ENCODE measurements around the gene AGAP1. TPM values are rescaled to one million over a fixed set of nuclear protein-coding genes. Genes with fewer than 3 reads are reported as not detected.

The AGAP1 gene
- total and polyA plus RNA-seq, 8 donors: 5.0 to 27.6 (median 17.4) TPM

DNA sequence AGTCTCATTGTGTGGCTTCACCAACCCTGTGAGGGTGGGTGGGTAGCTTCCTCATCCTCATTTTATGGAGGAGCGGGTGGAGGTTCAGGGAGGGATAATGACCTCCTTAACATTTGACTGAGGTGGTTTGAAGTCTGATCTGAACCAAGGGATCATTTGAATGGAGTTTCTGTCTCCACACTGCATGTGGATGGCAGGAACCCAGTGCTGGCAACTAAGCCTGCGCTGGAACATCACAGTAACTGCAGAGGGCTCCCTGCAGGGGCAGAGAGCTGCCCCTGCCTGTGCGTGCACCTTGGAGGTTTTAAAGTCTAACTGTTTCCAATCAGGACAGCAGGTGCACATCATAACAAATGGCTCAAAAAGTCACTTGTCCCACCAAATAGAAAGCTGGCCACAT lies 3.3 kb downstream of the AGAP1 start:
- peaks cover 0 to 2% (median 0%) of the 10 kb centered on the region in 3 donors for H3K4me1 ChIP-seq
- no peak for DNase-seq

DNA sequence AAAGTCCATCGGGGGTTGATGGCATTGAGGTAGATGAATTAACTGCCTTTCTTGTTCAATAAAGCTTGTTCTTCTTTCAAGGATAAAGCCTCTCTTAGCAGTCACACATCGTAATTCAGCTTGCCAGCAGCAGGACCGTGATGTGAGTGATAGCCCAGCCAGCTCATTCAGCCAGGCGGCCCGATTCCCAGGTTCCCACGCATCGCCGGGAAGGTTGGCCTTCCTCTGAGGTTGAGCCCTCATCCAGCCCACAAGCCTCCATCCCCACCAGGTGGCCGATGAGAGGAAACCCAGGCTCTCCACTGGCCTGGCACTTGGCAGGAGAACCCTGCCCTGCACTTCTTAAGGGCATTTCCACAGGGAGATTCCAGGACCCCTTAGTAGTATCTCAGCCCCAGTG lies 4.7 kb downstream of the AGAP1 start:
- no peak for FAIRE-seq
- Histone ChIP-seq H3K9me3 (no peaks in the 10 kb centered on the region), H3K27me3 (no peaks in the 10 kb centered on the region), H3K4me1 (peaks cover 0 to 2% (median 0%) of the 10 kb centered on the region in 3 donors), H3K27ac (no peak overlapping the region), H3K4me3 (no peak overlapping the region), H3K36me3 (no peaks in the 10 kb centered on the region)
- peak; percentile 62 to 71 (median 70) for ATAC-seq
- intact Hi-C loops (cut with DNase I): loop anchor here in 1 of 3 donors (10.0 kb wide), 1 partner anchor 364 kb away; no protein-coding TSS in a partner anchor
- WGBS, 2 donors: 7 to 10% methylated on average over 9 of the region's 9 CpGs
- DNase-seq: peak; percentile 77 to 92 (median 86)
- TF ChIP-seq, protein P1, sequence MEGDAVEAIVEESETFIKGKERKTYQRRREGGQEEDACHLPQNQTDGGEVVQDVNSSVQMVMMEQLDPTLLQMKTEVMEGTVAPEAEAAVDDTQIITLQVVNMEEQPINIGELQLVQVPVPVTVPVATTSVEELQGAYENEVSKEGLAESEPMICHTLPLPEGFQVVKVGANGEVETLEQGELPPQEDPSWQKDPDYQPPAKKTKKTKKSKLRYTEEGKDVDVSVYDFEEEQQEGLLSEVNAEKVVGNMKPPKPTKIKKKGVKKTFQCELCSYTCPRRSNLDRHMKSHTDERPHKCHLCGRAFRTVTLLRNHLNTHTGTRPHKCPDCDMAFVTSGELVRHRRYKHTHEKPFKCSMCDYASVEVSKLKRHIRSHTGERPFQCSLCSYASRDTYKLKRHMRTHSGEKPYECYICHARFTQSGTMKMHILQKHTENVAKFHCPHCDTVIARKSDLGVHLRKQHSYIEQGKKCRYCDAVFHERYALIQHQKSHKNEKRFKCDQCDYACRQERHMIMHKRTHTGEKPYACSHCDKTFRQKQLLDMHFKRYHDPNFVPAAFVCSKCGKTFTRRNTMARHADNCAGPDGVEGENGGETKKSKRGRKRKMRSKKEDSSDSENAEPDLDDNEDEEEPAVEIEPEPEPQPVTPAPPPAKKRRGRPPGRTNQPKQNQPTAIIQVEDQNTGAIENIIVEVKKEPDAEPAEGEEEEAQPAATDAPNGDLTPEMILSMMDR (IDR thresholded peaks at IDR 0.05): peak in 3 of 4 donors; percentile 20 to 32 (median 22)

More for the DNA sequence above, 3.3 kb downstream of the AGAP1 start:
- Histone ChIP-seq H3K4me3 (no peak overlapping the region), H3K9me3 (no peaks in the 10 kb centered on the region), H3K27me3 (no peaks in the 10 kb centered on the region), H3K36me3 (no peaks in the 10 kb centered on the region), H3K27ac (no peak overlapping the region)
- FAIRE-seq (no peak), ATAC-seq (no peak)
- 92 to 95% methylated on average over 3 of the region's 3 CpGs for WGBS, 2 donors
- TF ChIP-seq, protein P1 (IDR thresholded peaks at IDR 0.05): no peak
- intact Hi-C loops (cut with DNase I): loop anchor here in 1 of 3 donors (10.0 kb wide), 1 partner anchor 362 kb away; no protein-coding TSS in a partner anchor

DNA sequence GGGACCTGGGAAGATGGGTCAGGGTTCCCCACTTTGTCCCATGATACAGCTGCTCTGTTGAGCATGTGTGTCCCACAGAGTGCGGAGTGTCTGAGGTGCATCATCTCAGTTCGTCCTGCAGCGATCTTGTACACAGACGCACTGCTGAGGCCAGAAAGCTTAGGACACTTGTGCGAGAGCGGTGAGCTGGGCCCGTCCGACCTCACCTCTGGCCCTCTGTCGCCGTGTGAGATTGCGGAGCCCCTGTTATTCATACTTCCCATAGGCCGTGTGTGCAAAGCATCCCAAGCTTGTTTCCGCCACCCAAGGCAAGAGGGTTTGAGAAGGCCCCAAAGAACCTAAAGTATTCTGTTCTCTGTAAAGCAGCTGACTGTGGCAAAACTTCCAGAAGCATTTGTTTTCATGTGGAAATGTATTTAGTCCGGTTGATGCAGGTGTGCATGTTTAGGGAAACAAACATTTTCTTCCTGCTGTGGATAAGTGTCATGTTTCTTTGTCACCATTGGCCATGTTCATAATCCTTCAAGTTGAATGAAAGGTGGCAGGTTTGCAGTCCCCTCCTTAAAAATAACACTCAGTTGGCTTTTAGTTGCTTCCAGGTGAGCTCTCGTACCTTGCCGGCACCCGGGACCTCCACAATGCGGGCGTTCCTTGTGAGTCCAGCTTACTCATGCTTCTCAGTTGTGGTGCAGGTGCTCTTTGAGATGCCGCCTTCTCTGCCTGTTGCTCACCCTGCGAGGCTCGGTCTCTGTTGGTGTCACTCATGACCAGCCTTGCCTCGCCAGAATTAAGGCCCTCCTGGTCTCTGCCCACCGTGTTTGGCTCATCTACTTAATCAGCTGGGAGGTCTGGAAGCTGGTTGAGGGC lies 5.3 kb downstream of the AGAP1 start:
- FAIRE-seq: no peak
- intact Hi-C loops (cut with DNase I): loop anchor here in 1 of 3 donors (10.0 kb wide), 1 partner anchor 364 kb away; no protein-coding TSS in a partner anchor
- H3K36me3 ChIP-seq: no peaks in the 10 kb centered on the region
- ATAC-seq: no peak
- TF ChIP-seq, protein P1 (IDR thresholded peaks at IDR 0.05): no peak
- no peak overlapping the region for H3K27ac ChIP-seq
- H3K9me3 ChIP-seq: no peaks in the 10 kb centered on the region
- H3K4me1 ChIP-seq: peaks cover 0 to 2% (median 0%) of the 10 kb centered on the region in 3 donors
- H3K27me3 ChIP-seq: no peaks in the 10 kb centered on the region
- WGBS, 2 donors: 90 to 94% methylated on average over 24 of the region's 24 CpGs
- no peak for DNase-seq
- no peak overlapping the region for H3K4me3 ChIP-seq

DNA sequence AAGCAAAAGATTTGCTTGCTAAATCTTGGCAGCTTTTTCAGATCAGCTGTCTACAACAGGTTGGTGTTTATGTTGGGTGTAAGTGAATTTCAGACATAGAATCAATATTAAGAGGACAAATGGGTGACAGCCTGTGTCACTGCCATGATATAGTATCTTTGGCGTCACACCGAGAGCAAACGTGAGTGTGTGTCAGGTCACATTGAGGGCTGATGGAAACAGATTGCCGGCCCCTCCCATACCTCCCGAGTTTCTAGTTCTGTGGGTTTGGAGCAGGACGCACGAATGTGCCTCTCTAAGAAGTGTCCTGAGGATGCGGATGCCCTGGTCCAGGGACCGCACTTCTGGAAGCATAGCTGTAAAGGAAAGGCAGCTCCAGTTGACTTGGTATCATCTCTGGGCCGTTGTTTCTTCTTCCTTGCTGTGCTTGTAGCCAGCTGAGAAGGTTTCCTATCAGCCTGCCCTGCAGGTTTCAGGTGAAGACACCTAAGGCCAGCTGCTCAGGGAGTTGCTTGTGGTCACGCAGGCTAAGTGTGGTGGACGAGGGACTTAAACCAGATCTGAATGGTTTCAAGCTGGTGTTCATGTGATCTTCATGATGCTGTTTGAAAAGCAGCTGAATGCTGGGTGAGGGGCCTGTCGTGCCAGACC lies 6.4 kb downstream of the AGAP1 start:
- intact Hi-C loops (cut with DNase I): loop anchor here in 1 of 3 donors (5.0 kb wide), 1 partner anchor 358 kb away; no protein-coding TSS in a partner anchor
- TF ChIP-seq, protein P1 (IDR thresholded peaks at IDR 0.05): no peak
- FAIRE-seq: no peak
- no peak for DNase-seq
- WGBS, 2 donors: 63 to 68% methylated on average over 13 of the region's 13 CpGs
- Histone ChIP-seq H3K36me3 (no peaks in the 10 kb centered on the region), H3K27ac (no peak overlapping the region), H3K4me3 (no peak overlapping the region), H3K4me1 (peaks cover 6 to 9% (median 7%) of the 10 kb centered on the region in 3 donors), H3K9me3 (no peaks in the 10 kb centered on the region), H3K27me3 (no peaks in the 10 kb centered on the region)
- ATAC-seq: no peak
